ENCODE results near the gene LEP.

LEP gene

DNA sequence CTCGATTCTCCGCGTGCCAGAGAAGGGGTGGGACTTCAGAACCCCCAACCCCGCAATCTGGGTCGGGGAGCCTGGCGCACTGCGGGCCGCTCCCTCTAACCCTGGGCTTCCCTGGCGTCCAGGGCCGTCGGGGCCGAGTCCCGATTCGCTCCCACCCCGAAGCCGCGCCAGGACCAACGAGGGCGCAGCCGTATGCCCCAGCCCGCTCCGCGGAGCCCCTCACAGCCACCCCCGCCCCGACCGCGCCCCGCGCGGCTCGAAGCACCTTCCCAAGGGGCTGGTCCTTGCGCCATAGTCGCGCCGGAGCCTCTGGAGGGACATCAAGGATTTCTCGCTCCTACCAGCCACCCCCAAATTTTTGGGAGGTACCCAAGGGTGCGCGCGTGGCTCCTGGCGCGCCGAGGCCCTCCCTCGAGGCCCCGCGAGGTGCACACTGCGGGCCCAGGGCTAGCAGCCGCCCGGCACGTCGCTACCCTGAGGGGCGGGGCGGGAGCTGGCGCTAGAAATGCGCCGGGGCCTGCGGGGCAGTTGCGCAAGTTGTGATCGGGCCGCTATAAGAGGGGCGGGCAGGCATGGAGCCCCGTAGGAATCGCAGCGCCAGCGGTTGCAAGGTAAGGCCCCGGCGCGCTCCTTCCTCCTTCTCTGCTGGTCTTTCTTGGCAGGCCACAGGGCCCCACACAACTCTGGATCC is at the start of gene LEP:
TSS of gene LEP (plus strand) at position 583 of the 691 bp plus-strand sequence. CDS start 10,741 bp downstream, outside the sequence.
- ChIA-PET CTCF (no interaction called here), POLR2A (no interaction called here)
- no peak for DNase-seq (ENCODE audit: extremely low spot score)
- TF ChIP-seq CTCF (IDR thresholded peaks at IDR 0.05; ENCODE audit: control extremely low read depth, extremely low read depth, low read depth, missing control alignments), result no peak

DNA sequence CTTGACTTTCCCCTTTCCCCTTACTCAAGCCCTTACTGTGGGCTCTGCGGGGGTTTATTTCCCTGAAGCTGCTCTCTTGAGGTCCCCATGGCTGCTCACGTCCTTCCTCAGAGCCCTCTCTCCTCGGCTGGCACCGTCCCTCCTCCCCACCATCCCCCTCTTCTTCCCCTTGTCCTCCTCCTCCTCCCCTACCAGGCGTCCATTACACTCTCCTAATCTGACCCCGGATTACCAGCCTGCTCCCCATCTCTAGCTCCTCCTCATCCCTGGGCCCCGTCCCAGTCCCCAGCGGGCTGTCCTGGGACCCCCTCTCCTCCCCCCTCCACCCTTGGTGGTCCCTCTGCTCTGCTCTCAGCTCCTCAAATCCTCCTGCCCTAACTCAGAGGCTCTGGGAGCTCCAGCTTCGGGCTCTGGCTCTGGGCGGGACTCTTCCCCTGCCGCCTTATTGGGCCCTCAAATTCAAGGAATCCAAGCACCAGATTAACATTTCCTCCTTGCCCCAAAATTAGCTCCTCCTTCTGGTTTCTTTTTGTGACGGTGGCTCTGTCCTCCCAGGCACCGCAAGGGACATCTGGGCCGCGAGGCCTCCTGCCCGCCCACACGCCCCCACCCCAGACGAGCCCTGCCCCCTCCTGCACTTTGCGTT is 48.5 kb upstream of the LEP start:
- DNase-seq (ENCODE audit: extremely low spot score), result no peak
- no peak for TF ChIP-seq CTCF (IDR thresholded peaks at IDR 0.05; ENCODE audit: control extremely low read depth, extremely low read depth, low read depth, missing control alignments)
- CTCF ChIA-PET, result interaction anchor here (0.9 to 1.4 kb wide), 2 partner anchors 12 to 21 kb away, joined by 3 to 4 read pairs; no protein-coding TSS in a partner anchor
- POLR2A ChIA-PET, result no interaction called here

DNA sequence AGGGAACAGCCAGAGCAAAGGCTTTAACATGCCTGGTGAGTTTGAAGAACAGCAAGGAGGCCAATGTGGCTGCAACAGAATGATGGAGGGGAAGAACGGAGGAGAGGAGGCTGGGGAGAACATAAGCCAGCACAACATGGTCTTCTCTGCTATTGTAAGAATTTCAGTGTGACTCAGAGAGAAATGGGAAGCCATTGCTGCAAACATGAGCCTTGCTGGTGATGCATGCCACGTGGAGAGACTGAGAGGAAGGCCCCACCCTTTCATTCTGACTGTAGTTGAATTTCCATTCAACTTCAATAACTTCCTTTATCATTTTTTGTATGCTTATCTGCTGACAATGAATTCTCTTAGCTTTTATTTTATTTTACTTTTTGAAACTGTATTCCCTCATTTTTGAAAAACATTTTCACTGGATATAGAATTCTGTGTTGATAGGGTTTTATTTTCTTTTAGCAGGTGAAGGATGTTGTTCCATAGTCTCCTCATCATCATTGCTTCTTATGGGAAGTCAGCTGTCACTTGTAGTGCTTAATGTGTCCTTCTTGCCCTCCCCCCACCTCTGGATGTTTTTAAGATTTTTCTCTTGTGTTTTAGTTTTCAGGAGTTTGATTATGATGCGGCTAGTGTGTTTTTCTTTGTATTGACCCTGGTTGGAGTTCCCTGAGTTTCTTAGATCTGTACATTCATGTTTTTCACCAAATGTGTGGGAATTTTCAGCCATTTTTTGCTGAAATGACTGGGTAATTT is 46.4 kb upstream of the LEP start:
- POLR2A ChIA-PET, result no interaction called here
- no peak for TF ChIP-seq CTCF (IDR thresholded peaks at IDR 0.05; ENCODE audit: control extremely low read depth, extremely low read depth, low read depth, missing control alignments)
- CTCF ChIA-PET, result no interaction called here
- no peak for DNase-seq (ENCODE audit: extremely low spot score)

DNA sequence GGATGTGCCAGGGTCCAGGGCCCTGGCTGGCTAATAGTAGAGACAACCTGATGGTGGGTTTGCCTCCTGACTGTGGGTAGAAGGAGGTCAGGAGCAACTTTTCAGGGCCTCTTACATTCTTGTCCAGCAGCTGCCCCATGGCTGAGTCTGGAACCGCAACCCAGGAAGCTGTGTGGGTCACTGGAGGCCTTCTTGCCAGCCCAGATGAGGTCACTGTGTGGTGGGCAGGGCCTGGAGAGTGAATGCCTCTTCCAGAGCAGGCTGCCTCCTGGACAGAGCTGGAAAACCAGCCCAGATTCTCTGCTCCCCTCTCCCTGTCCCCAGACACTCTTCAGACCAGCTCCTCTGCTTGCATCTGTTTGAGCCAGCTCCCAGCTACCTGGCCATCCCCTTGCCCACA is 43.5 kb upstream of the LEP start:
- ChIA-PET CTCF (interaction anchor here (1.3 to 2.4 kb wide), 2 partner anchors 12 to 62 kb away, joined by 5 to 8 read pairs; no protein-coding TSS in a partner anchor), POLR2A (no interaction called here)
- no peak for DNase-seq (ENCODE audit: extremely low spot score)
- no peak for TF ChIP-seq CTCF (IDR thresholded peaks at IDR 0.05; ENCODE audit: control extremely low read depth, extremely low read depth, low read depth, missing control alignments)

DNA sequence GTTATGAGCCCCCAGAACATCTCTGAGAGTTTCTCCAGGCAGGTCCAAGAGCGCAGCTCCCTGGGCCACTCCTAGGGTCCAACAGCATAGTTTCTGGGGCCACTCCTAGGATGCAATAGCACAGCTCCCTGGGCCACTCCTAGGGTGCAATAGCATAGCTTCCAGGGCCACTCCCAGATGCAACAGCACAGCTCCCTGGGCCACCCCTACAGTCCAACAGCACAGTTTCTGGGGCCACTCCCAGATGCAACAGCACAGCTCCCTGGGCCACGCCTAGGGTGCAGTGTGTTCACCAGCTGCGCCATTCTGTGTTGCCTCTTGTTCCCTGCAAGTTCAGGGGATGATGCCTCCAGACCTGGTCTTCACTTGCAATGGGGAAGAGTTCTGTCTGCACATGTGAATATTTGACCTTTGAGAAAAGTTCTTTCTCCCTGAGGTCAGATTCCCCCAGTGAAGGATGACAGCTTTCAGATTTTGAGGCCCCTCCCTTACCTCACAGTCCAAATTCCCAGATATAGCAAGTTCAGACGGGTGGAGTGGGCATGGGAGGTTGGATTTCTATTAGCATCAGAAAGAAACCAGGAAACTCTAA is 43.0 kb upstream of the LEP start:
- POLR2A ChIA-PET, result no interaction called here

More for the DNA sequence above, 43.0 kb upstream of the LEP start:
- no peak for TF ChIP-seq CTCF (IDR thresholded peaks at IDR 0.05; ENCODE audit: control extremely low read depth, extremely low read depth, low read depth, missing control alignments)
- DNase-seq (ENCODE audit: extremely low spot score), result no peak
- CTCF ChIA-PET, result interaction anchor here (1.3 to 2.4 kb wide), 2 partner anchors 11 to 62 kb away, joined by 5 to 8 read pairs; no protein-coding TSS in a partner anchor

Data from GM10248 (cell line).